Posterior cingulate gyrus (tissue), 11 donors: ENCODE data around the gene CGB2.
"Not testable (repeated sequence)": the region's sequence is repeated elsewhere in the genome, so short reads cannot be mapped to it uniquely, and the experiment has no call there.

Source experiments
- DNase-seq, 10 donors: peaks; one replicate each; pipeline versions ENCODE4 v3.0.0 to v3.0.0-alpha.2; 2020 to 2021; ENCODE audit warnings: mixed read lengths in 3 of 10
- intact Hi-C: fragments of 100-400 bp; cut with DNase I; formaldehyde crosslinking; loops from one replicate; pipeline ENCODE4 v1.15.1; 2023

CGB2 gene

DNA sequence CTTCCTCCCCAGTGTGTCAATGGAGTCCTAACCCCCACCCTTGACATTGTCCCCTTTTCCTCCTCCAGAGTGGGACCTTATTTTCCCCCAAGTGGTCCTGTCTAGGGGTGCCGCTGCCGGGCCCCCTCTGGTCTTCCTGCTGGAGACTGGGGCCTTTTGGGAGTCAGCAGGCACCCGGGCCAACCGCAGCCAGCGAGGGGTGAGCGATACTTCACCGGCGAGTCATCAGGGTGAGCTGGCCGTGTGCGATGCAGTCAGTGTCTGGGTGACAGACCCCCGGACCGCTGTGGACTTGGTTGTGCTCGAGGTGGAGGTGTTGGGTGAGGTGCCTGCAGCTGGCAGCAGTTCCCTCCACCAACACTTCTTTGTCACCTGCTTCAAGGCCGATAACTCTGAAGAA, 1.9 kb upstream of the CGB2 start:
- DNase-seq = peak in 2 of 10 donors; percentile 25 to 65
- intact Hi-C loops = not testable (repeated sequence)

DNA sequence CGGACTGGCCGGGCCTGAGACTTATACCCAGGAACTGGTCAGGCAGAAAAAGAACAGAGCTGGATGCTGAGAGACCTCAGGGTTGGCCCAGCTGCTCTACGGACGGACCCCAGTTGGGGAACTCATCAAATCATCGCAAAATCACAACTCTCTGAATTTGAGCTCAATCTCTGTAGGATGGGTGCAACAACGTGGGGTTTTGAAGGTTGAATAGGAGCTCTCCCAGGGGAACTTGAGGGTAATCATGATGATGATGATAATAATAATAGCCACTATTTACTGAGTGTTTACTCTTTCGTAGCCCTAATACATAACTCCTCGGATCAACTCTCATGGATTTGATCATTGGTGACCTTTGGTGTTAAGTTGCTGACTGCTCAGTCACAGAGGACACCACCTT, 1.4 kb upstream of the CGB2 start:
- intact Hi-C loops = not testable (repeated sequence)

DNA sequence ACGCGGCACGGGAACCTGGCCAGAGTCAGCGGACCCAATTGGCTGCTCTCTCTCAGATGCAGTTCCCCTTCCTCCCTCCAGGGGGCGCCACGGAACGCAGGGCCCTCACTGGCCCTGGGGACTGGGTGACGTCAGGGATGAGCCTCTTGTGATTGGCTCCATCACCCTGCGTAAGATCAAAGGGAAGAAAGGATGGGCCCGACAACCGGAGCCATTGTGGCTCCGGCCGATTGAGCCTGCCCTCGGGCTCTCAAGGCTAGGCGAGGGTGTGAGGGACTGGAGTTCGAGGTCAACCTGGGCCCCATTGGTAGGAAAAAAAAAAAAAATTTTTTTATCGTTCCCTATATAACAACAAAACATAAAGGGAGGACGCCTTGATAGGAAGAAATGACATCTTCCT, 5.1 kb downstream of the CGB2 start, which contains the start of gene CGB1:
Gene CGB1, minus strand, starts transcription at position 81 of the 400 bp plus-strand sequence. CDS start 184 bp downstream, outside the sequence.
- peak in 2 of 10 donors; percentile 33 to 45 for DNase-seq
- intact Hi-C loops = not testable (repeated sequence)

More for the DNA sequence above, 1.4 kb upstream of the CGB2 start:
- DNase-seq = peak in 1 of 10 donors; percentile 4

DNA sequence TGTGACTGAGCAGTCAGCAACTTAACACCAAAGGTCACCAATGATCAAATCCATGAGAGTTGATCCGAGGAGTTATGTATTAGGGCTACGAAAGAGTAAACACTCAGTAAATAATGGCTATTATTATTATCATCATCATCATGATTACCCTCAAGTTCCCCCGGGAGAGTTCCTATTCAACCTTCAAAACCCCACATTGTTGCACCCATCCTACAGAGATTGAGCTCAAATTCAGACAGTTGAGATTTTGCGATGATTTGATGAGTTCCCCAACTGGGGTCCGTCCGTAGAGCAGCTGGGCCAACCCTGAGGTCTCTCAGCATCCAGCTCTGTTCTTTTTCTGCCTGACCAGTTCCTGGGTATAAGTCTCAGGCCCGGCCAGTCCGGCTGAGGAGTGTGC, 6.4 kb downstream of the CGB2 start:
- intact Hi-C loops, DNase-seq: not testable (repeated sequence)

DNA sequence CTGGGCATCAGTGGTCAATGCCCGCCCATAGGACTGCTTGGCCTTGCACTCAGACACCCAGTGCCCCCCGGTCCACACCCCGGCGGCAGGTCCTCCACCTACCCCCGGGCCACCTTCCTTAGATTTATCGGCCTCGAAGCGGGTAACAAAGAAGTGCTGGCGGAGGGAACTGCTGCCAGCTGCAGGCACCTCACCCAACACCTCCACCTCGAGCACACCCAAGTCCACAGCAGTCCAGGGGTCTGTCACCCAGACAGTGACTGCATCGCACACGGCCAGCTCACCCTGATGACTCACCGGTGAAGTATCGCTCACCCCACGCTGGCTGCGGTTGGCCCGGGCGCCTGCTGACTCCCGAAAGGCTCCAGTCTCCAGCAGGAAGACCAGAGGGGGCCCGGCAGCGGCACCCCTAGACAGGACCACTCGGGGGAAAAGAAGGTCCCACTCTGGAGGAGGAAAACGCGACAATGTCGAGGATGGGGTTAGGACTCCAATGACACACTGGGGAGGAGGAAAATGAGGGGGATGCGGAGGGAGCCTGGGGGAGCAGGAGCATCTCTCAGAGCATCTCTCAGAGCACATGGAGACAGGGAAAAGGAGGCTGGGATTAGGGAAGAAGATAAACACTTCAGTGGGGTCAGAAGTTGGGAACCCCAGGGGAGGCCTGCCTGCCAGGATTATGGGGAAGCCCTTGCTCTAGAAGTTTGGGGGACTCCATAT, 7.0 kb downstream of the CGB2 start:
- intact Hi-C loops = not testable (repeated sequence)
- DNase-seq = peak in 2 of 10 donors; percentile 44 to 72

DNA sequence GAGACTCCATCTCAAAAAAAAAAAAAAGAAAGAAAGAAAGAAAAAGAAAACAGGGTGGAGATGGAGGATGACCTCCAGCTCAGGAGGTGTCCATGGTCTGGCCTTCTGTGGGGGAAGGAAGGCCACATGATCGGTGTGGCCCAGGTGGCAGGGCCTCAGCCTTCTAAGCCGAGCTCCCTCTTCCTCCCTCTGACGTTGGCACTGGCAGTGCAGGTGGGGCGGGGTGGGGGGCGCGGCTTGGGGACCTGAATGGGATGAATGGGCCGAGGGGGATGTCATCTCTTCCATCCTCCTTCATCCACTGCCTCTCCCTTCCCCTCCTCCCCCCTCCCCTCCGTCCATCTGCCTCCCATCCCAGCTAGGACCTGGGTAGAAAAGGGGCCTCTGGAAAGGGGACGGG, 8.0 kb downstream of the CGB2 start:
- DNase-seq = peak in 2 of 10 donors; percentile 55 to 61
- intact Hi-C loops = not testable (repeated sequence)

DNA sequence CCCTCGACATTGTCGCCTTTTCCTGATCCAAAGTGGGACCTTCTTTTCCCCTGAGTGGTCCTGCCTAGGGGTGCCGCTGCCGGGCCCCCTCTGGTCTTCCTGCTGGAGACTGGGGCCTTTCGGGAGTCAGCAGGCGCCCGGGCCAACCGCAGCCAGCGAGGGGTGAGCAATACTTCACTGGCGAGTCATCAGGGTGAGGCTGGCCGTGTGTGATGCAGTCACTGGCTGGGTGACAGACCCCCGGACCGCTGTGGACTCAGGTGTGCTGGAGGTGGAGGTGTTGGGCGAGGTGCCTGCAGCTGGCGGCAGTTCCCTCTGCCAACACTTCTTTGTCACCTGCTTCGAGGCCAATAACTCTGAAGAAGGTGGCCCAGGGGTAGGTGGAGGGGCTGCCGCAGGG, 10.5 kb downstream of the CGB2 start:
- peak in 2 of 10 donors; percentile 63 to 83 for DNase-seq
- intact Hi-C loops = no loop called here

DNA sequence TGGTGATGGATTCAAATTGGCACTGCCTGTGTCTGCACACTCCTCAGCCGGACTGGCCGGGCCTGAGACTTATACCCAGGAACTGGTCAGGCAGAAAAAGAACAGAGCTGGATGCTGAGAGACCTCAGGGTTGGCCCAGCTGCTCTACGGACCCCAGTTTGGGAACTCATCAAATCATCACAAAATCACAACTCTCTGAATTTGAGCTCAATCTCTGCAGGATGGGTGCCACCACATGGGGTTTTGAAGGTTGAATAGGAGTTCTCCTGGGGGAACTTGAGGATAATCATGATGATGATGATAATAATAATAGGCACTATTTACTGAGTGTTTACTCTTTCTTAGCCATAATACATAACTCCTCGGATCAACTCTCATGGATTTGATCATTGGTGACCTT, 11.0 kb downstream of the CGB2 start:
- intact Hi-C loops, DNase-seq: not testable (repeated sequence)

DNA sequence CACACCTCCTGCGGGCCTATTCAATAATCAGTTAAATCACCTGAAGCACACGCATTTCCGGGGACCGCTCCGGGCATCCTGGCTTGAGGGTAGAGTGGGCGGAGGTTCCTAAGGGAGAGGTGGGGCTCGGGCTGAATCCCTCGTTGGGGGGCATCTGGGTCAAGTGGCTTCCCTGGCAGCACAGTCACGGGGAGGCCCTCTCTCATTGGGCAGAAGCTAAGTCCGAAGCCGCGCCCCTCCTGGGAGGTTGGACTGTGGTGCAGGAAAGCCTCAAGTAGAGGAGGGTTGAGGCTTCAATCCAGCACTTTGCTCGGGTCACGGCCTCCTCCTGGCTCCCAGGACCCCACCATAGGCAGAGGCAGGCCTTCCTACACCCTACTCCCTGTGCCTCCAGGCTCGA, 11.9 kb downstream of the CGB2 start, which contains the start of gene CGB5:
Gene CGB5, plus strand, starts transcription at position 301 of the 400 bp plus-strand sequence. CDS start 362 bp downstream, outside the sequence.
- peak in 2 of 10 donors; percentile 53 to 77 for DNase-seq
- intact Hi-C loops = not testable (repeated sequence)

DNA sequence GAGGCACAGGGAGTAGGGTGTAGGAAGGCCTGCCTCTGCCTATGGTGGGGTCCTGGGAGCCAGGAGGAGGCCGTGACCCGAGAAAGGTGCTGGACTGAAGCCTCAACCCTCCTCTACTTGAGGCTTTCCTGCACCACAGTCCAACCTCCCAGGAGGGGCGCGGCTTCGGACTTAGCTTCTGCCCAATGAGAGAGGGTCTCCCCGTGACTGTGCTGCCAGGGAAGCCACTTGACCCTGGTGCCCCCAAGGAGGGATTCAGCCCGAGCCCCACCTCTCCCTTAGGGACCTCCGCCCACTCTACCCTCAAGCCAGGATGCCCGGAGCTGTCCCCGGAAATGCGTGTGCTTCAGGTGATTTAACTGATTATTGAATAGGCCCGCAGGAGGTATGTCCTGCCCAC, 17.3 kb downstream of the CGB2 start, which contains the start of gene CGB8:
Gene CGB8, minus strand, starts transcription at position 101 of the 400 bp plus-strand sequence. CDS start 372 bp downstream, outside the sequence.
- intact Hi-C loops = not testable (repeated sequence)
- peak in 1 of 10 donors; percentile 50 for DNase-seq

DNA sequence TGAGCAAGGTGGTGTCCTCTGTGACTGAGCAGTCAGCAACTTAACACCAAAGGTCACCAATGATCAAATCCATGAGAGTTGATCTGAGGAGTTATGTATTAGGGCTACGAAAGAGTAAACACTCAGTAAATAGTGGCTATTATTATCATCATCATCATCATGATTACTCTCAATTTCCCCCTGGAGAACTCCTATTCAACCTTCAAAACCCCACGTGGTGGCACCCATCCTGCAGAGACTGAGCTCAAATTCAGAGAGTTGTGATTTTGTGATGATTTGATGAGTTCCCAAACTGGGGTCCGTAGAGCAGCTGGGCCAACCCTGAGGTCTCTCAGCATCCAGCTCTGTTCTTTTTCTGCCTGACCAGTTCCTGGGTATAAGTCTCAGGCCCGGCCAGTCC, 18.1 kb downstream of the CGB2 start:
- intact Hi-C loops = not testable (repeated sequence)

DNA sequence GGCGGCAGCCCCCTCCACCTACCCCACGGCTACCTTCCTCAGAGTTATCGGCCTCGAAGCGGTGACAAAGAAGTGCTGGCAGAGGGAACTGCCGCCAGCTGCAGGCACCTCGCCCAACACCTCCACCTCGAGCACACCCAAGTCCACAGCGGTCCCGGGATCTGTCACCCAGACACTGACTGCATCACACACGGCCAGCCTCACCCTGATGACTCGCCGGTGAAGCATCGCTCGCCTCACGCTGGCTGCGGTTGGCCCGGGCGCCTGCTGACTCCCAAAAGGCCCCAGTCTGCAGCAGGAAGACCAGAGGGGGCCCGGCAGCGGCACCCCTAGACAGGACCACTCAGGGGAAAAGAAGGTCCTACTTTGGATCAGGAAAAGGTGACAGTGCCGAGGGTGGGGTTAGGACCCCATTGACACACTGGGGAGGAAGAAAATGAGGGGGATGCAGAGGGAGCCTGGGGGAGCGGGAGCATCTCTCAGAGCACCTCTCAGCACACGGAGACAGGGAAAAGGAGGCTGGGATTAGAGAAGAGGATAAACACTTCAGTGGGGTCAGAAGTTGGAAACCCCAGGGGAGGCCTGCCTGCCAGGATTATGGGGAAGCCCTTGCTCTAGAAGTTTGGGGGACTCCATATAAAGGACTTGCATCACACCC, 18.8 kb downstream of the CGB2 start:
- intact Hi-C loops = not testable (repeated sequence)
- peak in 2 of 10 donors; percentile 68 to 80 for DNase-seq

More for the DNA sequence above, 18.1 kb downstream of the CGB2 start:
- DNase-seq = not testable (repeated sequence)

DNA sequence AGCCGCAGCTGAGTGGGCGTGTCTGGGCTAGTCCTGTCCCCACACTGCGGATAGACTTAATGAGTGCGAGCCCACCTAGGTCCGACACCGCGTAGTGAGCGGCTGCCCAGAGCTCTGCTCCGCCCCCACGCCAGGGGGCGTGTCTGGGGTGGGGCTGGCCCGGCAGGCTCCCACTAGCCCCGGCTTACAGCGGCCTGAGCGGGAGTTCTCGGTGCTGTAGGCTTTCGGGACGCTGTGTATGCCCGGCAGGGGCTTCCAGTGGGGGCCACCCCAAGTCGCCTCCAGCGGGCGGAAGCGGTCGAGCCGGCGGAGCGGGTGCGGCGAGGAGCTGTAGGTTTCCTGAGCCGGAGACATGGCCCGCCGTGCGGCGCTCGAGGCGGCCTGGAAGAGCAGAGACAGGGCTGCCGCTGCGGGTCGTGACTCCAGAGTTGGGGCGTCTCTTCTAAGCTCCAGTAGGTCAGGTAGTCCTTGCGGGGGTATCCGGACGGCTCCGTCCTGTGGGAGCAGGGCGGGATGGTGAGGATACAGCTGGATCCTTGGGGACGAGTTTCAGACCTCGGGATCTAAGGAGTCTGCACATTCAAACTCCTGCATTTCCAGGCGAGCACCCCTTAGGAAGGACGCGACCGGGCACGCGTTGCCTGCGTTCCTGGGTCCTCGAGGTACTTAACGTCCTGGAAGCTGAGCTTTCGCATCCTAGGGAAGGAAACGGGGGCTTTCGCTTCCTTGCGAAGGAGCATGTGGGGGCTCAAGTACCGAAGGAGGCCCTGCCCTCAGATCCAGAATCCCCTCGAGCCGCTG, 24.6 kb downstream of the CGB2 start:
- peak in 6 of 10 donors; percentile 10 to 88 (median 52) for DNase-seq
- intact Hi-C loops = no loop called here

DNA sequence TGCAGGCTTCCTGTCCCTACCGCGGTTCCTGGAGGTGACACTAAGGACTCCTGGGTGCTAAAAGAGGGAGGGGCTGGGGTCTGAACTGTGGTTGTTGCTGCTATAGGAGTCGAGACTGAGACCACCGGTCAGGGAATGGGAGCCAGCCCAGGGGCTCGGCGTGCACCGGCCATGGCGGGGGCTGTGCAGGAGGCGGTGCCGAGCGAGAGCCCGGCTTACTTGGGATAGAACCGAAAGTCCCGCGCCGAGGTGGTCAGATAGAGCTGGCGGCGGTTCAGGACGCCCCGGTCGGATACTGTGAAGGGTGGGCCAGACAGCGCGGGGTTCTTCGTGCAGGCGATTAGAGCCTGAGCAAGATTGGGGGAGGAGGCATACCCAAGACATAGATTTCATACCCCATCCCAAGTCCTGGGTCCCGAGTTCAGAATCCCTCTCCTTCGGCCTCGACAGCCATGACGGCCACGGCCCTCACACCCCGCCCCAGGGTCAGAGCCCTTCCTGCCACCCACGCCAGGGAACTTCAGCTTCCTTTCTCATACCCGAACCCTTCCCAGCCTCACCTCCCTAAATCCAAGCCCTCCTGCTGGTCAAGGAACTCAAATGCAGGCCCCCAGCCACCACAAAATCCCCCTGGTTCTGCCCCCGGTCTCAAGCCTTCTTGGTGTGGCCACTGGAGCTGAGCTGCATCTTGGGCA, 25.4 kb downstream of the CGB2 start:
- DNase-seq = peak in 2 of 10 donors; percentile 60 to 67
- intact Hi-C loops = not testable (repeated sequence)

DNA sequence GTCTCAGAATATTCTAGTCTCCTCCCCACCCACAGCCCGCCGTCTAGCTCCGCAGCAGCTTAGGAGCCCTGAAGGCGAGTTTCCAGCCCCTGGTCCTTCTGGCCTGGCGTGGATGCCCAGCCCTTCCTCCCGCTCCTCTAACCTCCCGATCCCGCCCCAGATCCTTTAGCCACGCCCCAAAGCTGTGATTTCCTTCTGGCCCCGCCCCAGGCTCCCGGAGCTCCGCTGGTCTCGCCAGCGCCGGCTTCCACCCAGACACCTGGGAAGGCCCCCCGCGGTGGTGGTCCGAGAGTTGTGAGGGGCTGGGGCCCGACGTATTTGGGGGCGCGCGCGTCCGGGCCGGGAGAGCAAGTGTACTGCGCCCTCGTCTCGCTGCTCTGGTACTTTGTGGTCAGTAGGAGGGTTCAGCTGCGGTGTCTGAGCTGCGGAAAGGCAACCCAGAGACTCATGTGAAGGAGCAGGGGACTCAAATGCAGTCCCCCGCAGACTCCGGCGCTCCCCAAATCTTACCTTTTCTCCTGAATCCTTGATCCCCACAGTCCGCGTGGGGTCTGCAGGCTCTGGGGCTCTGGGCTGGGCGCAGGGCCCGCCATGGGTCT, 26.0 kb downstream of the CGB2 start, which contains the start of gene CGB7:
Gene CGB7, minus strand, starts transcription at position 114 of the 599 bp plus-strand sequence. CDS start 2,374 bp downstream, outside the sequence.
- intact Hi-C loops = no loop called here
- DNase-seq = peak in 5 of 10 donors; percentile 8 to 87 (median 24)

DNA sequence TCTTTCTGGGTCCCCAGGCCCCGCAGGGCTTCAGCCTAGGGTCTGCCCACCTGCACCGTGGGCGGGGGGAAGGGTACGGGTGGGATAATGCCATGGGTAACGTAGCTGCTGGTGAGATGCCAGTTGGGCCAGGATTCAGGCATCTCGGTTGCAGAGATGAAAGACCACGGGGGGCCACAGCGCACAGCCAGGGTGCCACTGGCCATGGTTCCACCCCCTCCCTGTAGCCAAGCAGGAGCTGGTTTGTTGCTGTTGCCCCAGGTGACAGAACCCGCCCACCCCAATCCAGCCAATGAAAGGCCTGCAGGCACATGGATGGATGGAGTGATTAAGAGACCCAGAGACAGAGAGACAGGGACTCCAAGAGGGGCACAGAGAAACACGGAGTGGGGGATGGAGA, 26.9 kb downstream of the CGB2 start:
- DNase-seq = peak in 2 of 10 donors; percentile 21 to 63

DNA sequence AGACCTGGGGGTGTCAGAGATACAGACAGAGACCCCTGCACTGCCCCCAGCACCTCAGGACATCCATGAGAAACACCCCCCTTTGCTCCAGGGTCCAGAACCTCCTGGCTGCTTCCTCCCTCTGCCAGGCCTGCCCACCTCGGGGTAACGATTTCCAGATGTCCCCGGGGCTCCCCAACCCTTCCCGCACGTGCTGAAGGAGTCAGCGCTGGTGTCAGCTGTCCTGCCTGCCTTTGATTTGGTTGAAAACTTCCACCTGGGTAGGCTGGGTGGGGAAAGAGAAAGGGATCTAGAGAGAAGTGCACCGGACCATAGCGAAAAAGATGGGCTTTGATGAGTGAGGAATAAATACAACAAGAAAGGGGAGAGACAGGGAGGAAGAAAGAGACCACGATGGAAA, 27.4 kb downstream of the CGB2 start:
- intact Hi-C loops = no loop called here
- peak in 1 of 10 donors; percentile 22 for DNase-seq

More for the DNA sequence above, 26.9 kb downstream of the CGB2 start:
- intact Hi-C loops = no loop called here

DNA sequence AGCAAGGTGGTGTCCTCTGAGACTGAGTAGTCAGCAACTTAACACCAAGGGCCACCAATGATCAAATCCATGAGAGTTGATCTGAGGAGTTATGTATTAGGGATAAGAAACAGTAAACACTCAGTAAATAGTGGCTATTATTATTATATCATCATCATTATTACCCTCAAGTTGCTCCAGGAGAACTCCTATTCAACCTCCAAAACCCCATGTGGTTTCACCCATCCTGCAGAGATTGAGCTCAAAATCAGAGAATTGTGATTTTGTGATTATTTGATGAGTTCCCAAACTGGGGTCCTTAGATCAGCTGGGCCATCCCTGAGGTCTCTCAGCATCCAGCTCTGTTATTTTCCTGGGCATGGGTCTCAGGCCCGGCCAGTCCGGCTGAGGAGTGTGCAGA, 29.3 kb downstream of the CGB2 start:
- no peak for DNase-seq
- intact Hi-C loops = no loop called here

DNA sequence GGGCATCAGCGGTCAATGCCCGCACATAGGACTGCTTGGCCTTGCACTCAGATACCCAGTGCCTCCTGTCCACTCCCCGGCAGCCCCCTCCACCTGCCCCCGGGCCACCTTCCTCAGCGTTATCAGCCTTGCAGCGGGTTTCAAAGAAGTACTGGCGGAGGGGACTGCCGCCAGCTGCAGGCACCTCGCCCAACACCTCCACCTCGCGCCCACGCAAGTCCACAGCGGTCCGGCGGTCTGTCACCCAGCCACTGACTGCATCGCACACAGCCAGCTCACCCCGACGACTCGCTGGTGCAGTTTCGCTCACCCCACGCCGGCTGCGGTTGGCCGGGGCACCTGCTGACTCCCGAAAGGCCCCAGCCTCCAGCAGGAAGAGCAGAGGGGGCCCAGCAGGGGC, 29.8 kb downstream of the CGB2 start:
- peak in 1 of 10 donors; percentile 66 for DNase-seq
- intact Hi-C loops = no loop called here
